CD4-positive, CD25-positive, alpha-beta regulatory T cell (primary cell): Measurements from ENCODE around the gene INMT. TPM values are rescaled to one million over a fixed set of nuclear protein-coding genes. Genes with fewer than 3 reads are reported as not detected.
"Not testable (repeated sequence)": the region's sequence is repeated elsewhere in the genome, so short reads cannot be mapped to it uniquely, and the experiment has no call there.

Source experiments
- ATAC-seq, 2 donors: fragments of 150-1000 bp; cut with Tn5 transposase; one replicate each; pipeline ENCODE4 v1.10.0; 2021; ENCODE audit warnings: low read depth in 2 of 2, moderate number of reproducible peaks in 2 of 2, moderate library complexity in 1 of 2
- DNase-seq, 3 donors: peaks; one replicate each; pipeline versions ENCODE4 v3.0.0 to v3.0.0-alpha.2; 2012 to 2022; ENCODE audit warnings: mixed read lengths in 1 of 3
- H3K27ac ChIP-seq: one replicate; pipeline ENCODE4 v1.7.0; 2013; ENCODE audit warnings: mild to moderate bottlenecking, low read length; ENCODE audit not compliant: insufficient read depth, poor library complexity, severe bottlenecking
- H3K27me3 ChIP-seq: one replicate; pipeline ENCODE4 v1.7.0; 2013; ENCODE audit warnings: low read length; ENCODE audit not compliant: control insufficient read depth, insufficient read depth
- H3K36me3 ChIP-seq: one replicate; pipeline ENCODE4 v1.7.0; 2013; ENCODE audit warnings: mild to moderate bottlenecking, low read length, moderate library complexity; ENCODE audit not compliant: control insufficient read depth, insufficient read depth
- H3K4me1 ChIP-seq: 2 replicates; pipeline ENCODE4 v1.7.0; 2013; ENCODE audit warnings: mild to moderate bottlenecking, low read length; ENCODE audit not compliant: insufficient read depth, control insufficient read depth, poor library complexity, severe bottlenecking
- H3K4me3 ChIP-seq: one replicate; pipeline ENCODE4 v1.7.0; 2013; ENCODE audit warnings: low read depth, mild to moderate bottlenecking, low read length, moderate library complexity
- H3K9me3 ChIP-seq, 2 experiments: 1 replicate in 1 of 2; 2 replicates in 1 of 2; pipeline ENCODE4 v1.7.0; 2013; ENCODE audit warnings: low read length in 2 of 2, mild to moderate bottlenecking in 1 of 2, moderate library complexity in 1 of 2; ENCODE audit not compliant: control insufficient read depth in 2 of 2
- H3K27ac Mint-ChIP-seq, 3 donors: one replicate each; pipeline ENCODE4 v1.8.0; 2020 to 2022; ENCODE audit warnings: mild to moderate bottlenecking in 3 of 3, mixed read lengths in 3 of 3, moderate library complexity in 2 of 3
- H3K27me3 Mint-ChIP-seq: one replicate; pipeline ENCODE4 v1.8.0; 2022; ENCODE audit warnings: mild to moderate bottlenecking, mixed read lengths
- H3K36me3 Mint-ChIP-seq: one replicate; pipeline ENCODE4 v1.8.0; 2020; ENCODE audit warnings: mixed read lengths
- H3K4me1 Mint-ChIP-seq, 4 donors: one replicate each; pipeline ENCODE4 v1.8.0; 2020 to 2022; ENCODE audit warnings: mixed read lengths in 4 of 4, mild to moderate bottlenecking in 1 of 4
- H3K4me3 Mint-ChIP-seq, 4 donors: one replicate each; pipeline ENCODE4 v1.8.0; 2020 to 2022; ENCODE audit warnings: mild to moderate bottlenecking in 4 of 4, mixed read lengths in 4 of 4, moderate library complexity in 3 of 4
- H3K9me3 Mint-ChIP-seq, 7 donors: one replicate each; pipeline ENCODE4 v1.8.0; 2020 to 2022; ENCODE audit warnings: mixed read lengths in 7 of 7, mild to moderate bottlenecking in 3 of 7, moderate library complexity in 2 of 7
- polyA plus RNA-seq, 4 donors: library from polyadenylated mRNA; unstranded; fragments of 300-500 nt; fragmentation: Illumina TruSeq; gene quantifications; one replicate each; pipeline ENCODE4 v1.2.3, GENCODE V29; 2021
- total RNA-seq: library from RNA; stranded (reverse); gene quantifications from one replicate; pipeline ENCODE4 v1.2.3, GENCODE V29; 2022

Gene INMT
- total and polyA plus RNA-seq, 5 donors from 2014 or later: 0.14 to 0.16 TPM; not detected in 3

DNA sequence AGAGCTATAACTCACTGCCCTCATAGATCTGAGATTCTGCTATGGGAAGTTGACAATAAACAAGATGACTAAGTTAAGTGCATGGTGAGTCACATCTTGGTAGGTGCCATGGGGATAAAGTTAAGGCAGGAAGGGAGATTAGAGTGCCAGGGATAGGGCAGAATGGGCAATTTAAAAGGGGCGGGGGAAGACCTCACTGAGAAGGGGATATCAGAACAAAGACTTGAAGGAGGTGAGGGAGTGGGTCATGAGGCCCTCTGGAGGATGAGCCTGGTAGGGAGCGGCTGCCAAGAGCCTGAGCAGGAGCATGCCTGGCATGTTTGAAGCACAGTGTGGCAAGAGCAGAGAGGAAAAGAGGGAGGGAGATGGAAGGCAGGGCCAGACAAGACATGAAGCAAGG, 34.8 kb upstream of the INMT start:
- ATAC-seq (no peak), DNase-seq (no peak)
- no peaks in the 10 kb centered on the region for H3K4me1 ChIP-seq
- Mint-ChIP-seq H3K27me3 (no peaks in the 10 kb centered on the region), H3K9me3 (peaks cover 5 to 42% (median 18%) of the 10 kb centered on the region in 7 donors), H3K36me3 (peaks cover 63% of the 10 kb centered on the region), H3K4me1 (peaks cover 0 to 4% (median under 1%) of the 10 kb centered on the region in 4 donors), H3K27ac (peak overlapping the region in 1 of 3 donors; percentile 68), H3K4me3 (no peak overlapping the region)
- H3K27ac ChIP-seq: no peak overlapping the region
- H3K9me3 ChIP-seq: peaks cover 13 to 21% of the 10 kb centered on the region in 2 experiments
- H3K27me3 ChIP-seq: no peaks in the 10 kb centered on the region
- H3K4me3 ChIP-seq: no peak overlapping the region
- H3K36me3 ChIP-seq: peaks cover 6% of the 10 kb centered on the region

DNA sequence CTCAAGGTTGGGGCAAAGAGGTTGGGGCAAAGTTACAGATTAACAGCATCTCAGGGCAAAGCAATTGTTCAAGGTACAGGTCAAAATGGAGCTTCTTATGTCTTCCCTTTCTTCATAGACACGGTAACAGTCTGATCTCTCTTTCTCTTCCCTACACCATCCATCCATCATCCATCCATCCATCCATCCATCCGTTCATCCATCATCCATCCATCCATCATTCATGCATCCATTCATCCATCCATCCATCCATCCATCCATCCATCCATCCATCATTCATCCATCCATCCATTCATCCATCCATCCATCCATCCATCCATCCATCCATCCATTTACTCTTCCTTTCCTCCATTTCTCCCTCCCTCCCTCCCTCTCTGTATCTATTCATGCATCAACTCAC, 32.5 kb upstream of the INMT start:
- not testable (repeated sequence) for H3K4me1 ChIP-seq, ATAC-seq, H3K36me3 ChIP-seq, H3K27me3 ChIP-seq, H3K4me3 Mint-ChIP-seq, H3K27ac Mint-ChIP-seq, DNase-seq, H3K27me3 Mint-ChIP-seq, H3K4me3 ChIP-seq, H3K4me1 Mint-ChIP-seq, H3K27ac ChIP-seq
- peaks cover 13 to 21% of the 10 kb centered on the region in 2 experiments for H3K9me3 ChIP-seq
- peaks cover 5 to 42% (median 20%) of the 10 kb centered on the region in 7 donors for H3K9me3 Mint-ChIP-seq
- peaks cover 72% of the 10 kb centered on the region for H3K36me3 Mint-ChIP-seq

DNA sequence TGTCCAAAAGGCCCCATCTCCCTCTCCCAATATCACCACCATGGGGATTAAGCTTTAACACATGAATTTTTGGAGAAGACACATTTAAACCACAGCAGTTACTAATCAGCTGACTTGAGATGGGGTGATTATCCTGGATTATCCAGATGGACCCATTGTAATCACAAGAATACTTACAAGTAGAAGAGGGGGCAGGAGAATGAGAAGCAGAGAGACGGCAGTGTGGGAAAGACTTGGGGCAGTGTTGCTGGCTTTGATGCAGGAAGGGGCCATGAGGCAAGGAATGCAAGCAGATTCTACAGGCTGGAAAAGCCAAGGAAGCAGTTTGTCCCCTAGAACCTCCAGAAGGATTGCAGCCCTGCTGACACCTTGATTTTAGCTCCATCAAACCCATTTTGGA, 30.7 kb upstream of the INMT start:
- Mint-ChIP-seq H3K9me3 (peaks cover 5 to 38% (median 16%) of the 10 kb centered on the region in 7 donors), H3K4me3 (no peak overlapping the region), H3K27me3 (no peaks in the 10 kb centered on the region), H3K36me3 (peaks cover 59% of the 10 kb centered on the region), H3K27ac (no peak overlapping the region), H3K4me1 (peaks cover 4 to 16% (median 11%) of the 10 kb centered on the region in 4 donors)
- Histone ChIP-seq H3K27ac (no peak overlapping the region), H3K4me1 (peaks cover 10% of the 10 kb centered on the region), H3K9me3 (peaks cover 13 to 21% of the 10 kb centered on the region in 2 experiments), H3K4me3 (no peak overlapping the region), H3K27me3 (no peaks in the 10 kb centered on the region), H3K36me3 (peaks cover 6% of the 10 kb centered on the region)
- DNase-seq (no peak), ATAC-seq (no peak)

DNA sequence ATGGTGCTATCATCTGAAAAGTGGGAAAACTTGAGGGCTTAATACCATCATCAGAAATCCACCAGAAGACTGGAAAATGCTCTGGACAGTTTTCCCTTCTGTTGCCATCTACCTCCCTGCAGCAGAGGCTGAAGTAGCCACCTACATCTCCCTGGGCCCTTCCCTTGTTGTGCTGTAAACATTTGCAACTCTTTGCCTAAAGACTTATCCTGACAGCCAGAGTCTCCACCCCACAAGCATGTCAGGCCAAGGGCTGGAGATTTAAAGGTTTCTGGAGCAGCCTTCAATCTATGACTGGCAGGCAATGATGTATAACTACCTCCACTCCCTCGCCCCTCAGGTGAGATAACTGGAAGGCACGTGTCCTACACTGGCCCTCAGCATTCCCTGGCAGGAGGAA, 29.7 kb upstream of the INMT start:
- H3K27ac Mint-ChIP-seq: no peak overlapping the region

DNA sequence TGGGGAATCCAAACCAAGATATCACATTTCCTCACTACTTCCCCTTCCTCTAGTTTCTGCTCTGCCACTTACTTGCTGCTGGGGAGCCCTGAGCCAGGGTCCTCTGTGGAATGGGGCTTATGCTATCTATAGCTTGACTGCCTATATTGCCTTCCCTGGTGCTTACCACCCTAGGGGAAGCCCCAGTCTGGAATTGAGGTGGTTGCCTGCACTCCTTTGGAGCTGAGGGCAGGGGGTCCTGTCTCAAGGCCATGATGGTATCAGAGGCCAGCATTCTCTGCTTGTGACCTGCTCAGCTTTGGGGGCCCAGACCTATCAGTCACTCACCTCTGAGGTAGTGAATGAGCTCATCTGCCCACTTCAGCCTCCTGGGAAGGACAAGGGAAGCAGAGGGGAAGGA, 29.3 kb upstream of the INMT start:
- Histone ChIP-seq H3K27ac (no peak overlapping the region), H3K4me1 (peaks cover 24% of the 10 kb centered on the region), H3K36me3 (peaks cover 5% of the 10 kb centered on the region), H3K9me3 (peaks cover 7 to 21% of the 10 kb centered on the region in 2 experiments), H3K4me3 (no peak overlapping the region), H3K27me3 (no peaks in the 10 kb centered on the region)
- peaks cover 2 to 28% (median 14%) of the 10 kb centered on the region in 7 donors for H3K9me3 Mint-ChIP-seq
- peaks cover 12 to 31% (median 20%) of the 10 kb centered on the region in 4 donors for H3K4me1 Mint-ChIP-seq
- ATAC-seq (no peak), DNase-seq (no peak)
- peak overlapping the region in 1 of 4 donors; percentile 14 for H3K4me3 Mint-ChIP-seq
- H3K27me3 Mint-ChIP-seq: no peaks in the 10 kb centered on the region
- H3K36me3 Mint-ChIP-seq: peaks cover 48% of the 10 kb centered on the region
- peak overlapping the region in 1 of 3 donors; percentile 32 for H3K27ac Mint-ChIP-seq

More for the DNA sequence above, 29.7 kb upstream of the INMT start:
- ATAC-seq: no peak
- Mint-ChIP-seq H3K4me3 (no peak overlapping the region), H3K4me1 (peaks cover 12 to 26% (median 18%) of the 10 kb centered on the region in 4 donors), H3K36me3 (peaks cover 52% of the 10 kb centered on the region), H3K27me3 (no peaks in the 10 kb centered on the region), H3K9me3 (peaks cover 2 to 31% (median 16%) of the 10 kb centered on the region in 7 donors)
- H3K27ac ChIP-seq: no peak overlapping the region
- H3K4me3 ChIP-seq: no peak overlapping the region
- peaks cover 20% of the 10 kb centered on the region for H3K4me1 ChIP-seq
- H3K9me3 ChIP-seq: peaks cover 12 to 21% of the 10 kb centered on the region in 2 experiments
- no peak for DNase-seq
- peaks cover 6% of the 10 kb centered on the region for H3K36me3 ChIP-seq
- no peaks in the 10 kb centered on the region for H3K27me3 ChIP-seq

DNA sequence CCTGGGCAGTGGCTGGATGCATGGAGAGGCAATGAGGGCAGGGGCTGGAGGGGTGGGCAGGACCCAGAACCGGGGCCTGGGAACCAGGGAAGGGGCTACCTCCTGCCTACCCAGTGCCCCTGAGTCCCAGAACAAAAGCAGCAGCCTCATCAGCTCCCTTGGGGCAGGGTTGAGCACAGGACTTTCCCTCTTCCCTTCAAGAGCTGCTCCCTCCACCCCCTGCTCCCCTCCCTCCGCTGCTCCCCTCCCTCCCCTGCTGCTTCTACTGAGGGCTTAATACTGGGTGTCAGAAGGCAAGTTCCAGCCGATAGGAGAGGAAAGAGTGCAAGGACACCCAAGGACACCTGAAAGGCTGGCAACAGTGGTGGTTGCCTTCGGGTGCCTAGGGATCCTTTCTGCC, 28.2 kb upstream of the INMT start:
- Mint-ChIP-seq H3K36me3 (peaks cover 37% of the 10 kb centered on the region), H3K27ac (no peak overlapping the region), H3K9me3 (peaks cover 0 to 17% (median 7%) of the 10 kb centered on the region in 7 donors), H3K4me3 (peak overlapping the region in 1 of 4 donors; percentile 14), H3K27me3 (no peaks in the 10 kb centered on the region), H3K4me1 (peaks cover 16 to 42% (median 30%) of the 10 kb centered on the region in 4 donors)
- H3K27me3 ChIP-seq: no peaks in the 10 kb centered on the region
- DNase-seq: no peak
- H3K4me1 ChIP-seq: peaks cover 35% of the 10 kb centered on the region
- no peaks in the 10 kb centered on the region for H3K36me3 ChIP-seq
- ATAC-seq: no peak
- H3K4me3 ChIP-seq: no peak overlapping the region
- H3K9me3 ChIP-seq: peaks cover 4 to 10% of the 10 kb centered on the region in 2 experiments
- no peak overlapping the region for H3K27ac ChIP-seq

DNA sequence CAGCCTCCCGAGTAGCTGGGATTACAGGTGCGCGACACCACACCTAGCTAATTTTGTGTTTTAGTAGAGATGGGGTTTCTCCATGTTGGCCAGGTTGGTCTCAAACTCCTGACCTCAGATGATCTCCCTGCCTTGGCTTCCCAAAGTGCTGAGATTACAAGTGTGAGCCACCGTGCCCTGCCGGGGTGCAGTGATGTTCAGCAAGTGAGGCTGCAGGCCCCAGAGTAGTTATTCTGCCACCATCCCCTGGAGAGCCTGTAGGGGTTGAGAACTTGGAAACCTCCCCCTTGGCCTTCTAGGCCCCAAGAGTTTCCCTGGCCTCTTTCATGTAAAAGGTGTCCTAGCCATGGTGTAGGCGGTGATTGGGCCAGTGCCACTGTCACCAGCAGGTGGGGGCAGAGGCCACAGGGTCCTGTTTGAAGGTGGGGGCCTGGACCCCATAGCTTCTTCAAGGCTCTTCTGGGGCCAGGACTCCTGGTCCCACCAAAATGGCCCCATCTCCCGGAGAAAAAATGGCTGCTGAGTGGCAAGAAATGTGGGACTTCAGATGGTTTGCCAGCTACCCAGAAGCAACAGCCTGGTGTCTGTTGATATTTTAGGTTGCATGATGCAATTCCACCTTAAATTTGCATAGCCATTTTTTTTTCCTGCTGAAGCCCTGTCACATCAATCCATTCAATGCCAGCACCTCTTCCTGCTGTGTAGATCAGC, 25.5 kb upstream of the INMT start:
- H3K27me3 Mint-ChIP-seq: no peaks in the 10 kb centered on the region
- peak in 2 of 3 donors; percentile 40 to 49 for DNase-seq
- no peaks in the 10 kb centered on the region for H3K27me3 ChIP-seq
- peak overlapping the region; percentile 70 for H3K27ac ChIP-seq
- peak overlapping the region; percentile 89 to 97 (median 94) for H3K27ac Mint-ChIP-seq
- H3K9me3 ChIP-seq: no peaks in the 10 kb centered on the region
- peaks cover 47% of the 10 kb centered on the region for H3K4me1 ChIP-seq
- H3K4me3 Mint-ChIP-seq: peak overlapping the region; percentile 84 to 92 (median 86)
- peaks cover 0 to 2% (median 0%) of the 10 kb centered on the region in 7 donors for H3K9me3 Mint-ChIP-seq
- H3K4me3 ChIP-seq: peak overlapping the region; percentile 81
- peaks cover 11% of the 10 kb centered on the region for H3K36me3 Mint-ChIP-seq
- peaks cover 21 to 66% (median 42%) of the 10 kb centered on the region in 4 donors for H3K4me1 Mint-ChIP-seq
- ATAC-seq: no peak
- no peaks in the 10 kb centered on the region for H3K36me3 ChIP-seq
